GM12874 (cell line): ENCODE data around the gene TRIM21.

Experiments used
- CTCF ChIP-seq: IDR thresholded peaks from 2 replicates; pipeline ENCODE4 v1.5.1; 2011; ENCODE audit warnings: low read depth, mild to moderate bottlenecking, control low read depth, low read length, moderate library complexity; ENCODE audit not compliant: insufficient read depth

The TRIM21 gene

GRCh38 chr11:4416306-4416705 lies 22.8 kb upstream of the TRIM21 start:
- TF ChIP-seq CTCF = no peak

GRCh38 chr11:4393858-4394223 lies 339 bp upstream of the TRIM21 start:
- no peak for TF ChIP-seq CTCF

DNA sequence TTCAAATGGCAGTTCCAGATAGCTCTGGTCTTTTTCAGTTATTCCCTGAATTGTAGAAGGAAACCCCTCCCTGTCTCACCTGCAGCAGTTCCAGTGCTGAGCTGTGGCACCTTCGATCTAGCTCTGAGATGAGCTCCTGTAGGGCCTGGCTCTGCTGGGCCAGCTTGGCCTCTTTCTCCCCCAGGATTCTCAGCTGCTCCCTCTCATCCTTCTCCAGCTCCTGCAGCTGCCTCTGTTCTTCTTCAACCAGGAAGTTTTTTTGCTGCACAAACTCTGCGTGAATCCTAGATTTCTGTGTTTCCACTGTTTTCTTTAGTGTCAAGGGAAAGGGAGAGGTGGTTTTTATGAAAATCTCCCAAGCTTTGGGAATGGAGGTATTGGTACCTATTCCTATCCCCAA lies 5.3 kb downstream of the TRIM21 start:
- no peak for TF ChIP-seq CTCF

DNA sequence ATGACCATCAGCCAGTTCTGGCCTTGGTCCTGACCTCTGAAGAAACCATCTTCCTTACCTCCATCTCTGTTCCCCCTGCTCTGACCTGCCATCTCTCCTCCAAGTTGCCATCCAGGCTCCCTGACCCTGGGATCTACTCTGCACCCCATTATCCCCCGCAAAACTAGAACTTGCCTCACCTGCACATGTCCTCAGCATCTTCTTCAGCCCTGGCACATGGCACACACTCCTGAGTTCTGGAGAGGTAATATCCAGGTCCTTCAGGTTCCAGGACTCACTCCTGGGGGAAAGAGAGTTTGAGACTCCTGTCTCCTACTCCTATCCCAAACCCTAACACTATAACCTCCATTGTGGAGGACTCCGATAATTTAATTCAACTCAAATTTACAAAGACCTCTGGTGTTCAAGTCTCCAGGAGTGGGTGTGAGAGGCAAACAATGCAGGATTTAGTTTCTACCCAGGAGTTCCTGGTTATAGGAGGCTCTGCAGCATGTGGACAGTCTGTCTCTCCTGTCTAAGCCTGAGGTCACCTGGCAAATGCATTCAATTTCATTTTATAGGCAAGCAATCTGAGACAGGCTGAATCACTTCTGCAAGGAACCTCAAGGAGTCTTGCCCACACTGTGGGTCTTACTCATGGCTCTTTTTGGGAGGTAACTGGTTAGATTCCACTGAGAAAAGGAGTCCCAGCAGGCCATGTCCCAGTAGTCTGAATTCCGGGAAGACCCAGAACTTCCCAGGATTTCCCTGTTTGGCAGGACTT lies 7.3 kb downstream of the TRIM21 start:
- TF ChIP-seq CTCF = no peak

- no peak for TF ChIP-seq CTCF
These were observed 11.6 kb downstream of the TRIM21 start for GRCh38 chr11:4381901-4382300.

GRCh38 chr11:4375431-4376140 lies 17.9 kb downstream of the TRIM21 start:
- TF ChIP-seq CTCF = no peak

DNA sequence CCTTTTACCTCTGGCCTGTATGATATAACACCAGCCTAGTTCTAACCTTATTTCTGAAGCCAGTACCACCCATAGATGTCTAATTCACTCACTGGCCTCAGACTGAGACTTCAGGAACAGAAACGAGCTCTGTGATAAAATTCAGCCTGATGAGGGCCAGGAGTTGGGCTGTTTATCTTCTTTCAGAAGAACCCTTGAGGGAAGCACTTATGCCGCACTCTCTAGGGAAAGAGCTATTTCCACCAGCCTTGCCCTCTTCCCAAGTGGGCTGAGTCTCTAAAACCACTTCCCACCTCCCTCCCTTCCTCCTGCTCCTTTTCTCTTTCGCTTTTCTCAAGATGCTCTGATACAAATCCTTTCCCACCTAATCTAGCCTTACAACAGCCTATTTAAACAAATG lies 23.3 kb downstream of the TRIM21 start:
- no peak for TF ChIP-seq CTCF
